Stimulated activated CD4-positive, alpha-beta T cell treated with anti-CD3 and anti-CD28 coated beads, Interleukin-2, amount 100 ng/mL, for 48 hours (primary cell): ENCODE data around the gene NFIX.
"Not testable (repeated sequence)": the region's sequence is repeated elsewhere in the genome, so short reads cannot be mapped to it uniquely, and the experiment has no call there.

Source experiments
- DNase-seq, 2 donors: peaks; one replicate each; pipeline ENCODE4 v3.0.0-alpha.2; 2020

The NFIX gene

DNA sequence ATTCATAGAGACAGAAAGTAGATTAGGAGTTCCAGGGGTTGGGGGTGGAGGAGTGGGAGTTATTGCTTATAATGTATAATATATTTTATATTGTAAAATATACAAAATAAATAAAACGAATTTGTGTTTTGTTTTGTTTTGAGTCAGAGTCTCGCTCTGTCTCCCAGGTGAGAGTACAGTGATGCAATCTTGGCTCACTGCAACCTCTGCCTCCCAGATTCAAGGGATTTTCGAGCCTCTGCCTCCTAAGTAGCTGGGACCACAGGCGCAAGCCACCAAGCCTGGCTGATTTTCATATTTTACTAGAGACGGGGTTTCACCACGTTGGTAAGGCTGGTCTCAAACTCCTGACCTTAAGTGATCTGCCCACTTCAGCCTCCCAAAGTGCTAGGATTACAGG, 35.8 kb upstream of the NFIX start:
- DNase-seq = no peak

DNA sequence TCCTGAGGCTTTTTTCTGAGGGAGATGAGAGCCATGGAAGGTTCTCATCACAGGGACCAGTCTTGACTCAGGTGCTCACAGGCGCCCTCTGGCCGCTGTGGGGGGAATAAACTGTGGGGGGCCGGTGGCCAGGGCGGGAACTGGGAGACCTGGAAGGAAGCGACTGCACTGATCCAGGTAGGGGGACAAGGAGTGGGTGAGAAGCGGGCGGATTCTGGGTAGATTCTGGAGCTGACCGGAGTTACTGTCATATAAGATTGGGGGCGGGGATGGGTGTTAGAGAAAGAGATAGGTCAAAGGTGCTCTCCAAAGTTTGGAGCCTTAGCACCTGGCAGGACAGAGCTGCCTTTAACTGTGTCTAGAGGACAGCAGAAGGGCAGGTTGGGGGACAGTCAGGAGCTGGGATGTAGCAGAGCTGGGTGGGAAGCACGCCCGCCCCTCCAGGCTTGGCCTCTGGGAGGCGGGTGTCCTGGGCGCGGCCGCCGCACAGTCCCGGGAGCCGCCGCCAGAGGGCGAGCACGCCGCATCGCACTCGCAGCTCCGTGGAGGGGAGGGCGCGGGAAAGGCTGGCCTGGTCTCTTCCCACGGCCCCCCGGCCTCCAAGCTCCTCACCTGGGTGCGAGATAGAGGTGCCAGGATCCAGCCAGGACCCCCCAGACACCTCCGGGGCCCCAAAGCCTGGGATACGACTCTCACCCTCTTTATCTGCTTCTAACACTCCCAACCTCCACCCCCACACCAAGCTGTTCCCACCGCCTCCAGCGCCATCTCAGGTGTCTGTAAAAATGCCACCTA, 30.1 kb upstream of the NFIX start:
- DNase-seq = peak; percentile 88 to 90

DNA sequence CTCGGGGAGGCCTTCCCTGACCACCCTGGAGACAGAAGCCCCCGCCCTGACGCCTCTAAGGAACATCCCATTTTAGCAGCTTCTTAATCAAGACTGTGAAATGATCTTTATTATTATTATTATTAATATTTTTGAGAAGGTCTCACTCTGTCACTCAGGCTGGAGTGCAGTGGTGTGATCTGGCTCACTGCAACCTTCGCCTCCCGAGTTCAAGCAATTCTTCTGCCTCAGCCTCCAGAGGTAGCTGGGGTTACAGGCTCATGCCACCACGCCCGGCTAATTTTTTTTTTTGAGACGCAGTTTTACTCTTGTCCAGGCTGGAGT, 29.5 kb upstream of the NFIX start:
- DNase-seq = no peak

DNA sequence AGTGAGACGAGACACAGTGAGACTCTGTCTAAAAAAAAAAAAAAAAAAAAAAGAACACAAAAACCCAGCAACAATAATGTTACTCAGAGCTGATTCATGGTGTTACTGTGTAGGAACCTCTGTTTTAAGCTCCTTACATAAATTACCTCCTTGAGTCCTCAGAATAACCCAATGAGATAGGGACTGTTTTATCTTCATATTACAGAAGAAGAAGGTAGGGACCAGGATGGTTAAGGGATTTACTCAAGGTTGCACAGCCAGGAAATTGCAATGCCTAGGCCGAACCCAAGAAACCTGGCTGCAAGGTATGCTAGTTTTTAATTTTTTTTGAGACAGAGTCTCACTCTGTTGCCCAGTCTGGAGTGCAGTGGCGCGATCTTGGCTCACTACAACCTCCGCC, 27.4 kb upstream of the NFIX start:
- no peak for DNase-seq

DNA sequence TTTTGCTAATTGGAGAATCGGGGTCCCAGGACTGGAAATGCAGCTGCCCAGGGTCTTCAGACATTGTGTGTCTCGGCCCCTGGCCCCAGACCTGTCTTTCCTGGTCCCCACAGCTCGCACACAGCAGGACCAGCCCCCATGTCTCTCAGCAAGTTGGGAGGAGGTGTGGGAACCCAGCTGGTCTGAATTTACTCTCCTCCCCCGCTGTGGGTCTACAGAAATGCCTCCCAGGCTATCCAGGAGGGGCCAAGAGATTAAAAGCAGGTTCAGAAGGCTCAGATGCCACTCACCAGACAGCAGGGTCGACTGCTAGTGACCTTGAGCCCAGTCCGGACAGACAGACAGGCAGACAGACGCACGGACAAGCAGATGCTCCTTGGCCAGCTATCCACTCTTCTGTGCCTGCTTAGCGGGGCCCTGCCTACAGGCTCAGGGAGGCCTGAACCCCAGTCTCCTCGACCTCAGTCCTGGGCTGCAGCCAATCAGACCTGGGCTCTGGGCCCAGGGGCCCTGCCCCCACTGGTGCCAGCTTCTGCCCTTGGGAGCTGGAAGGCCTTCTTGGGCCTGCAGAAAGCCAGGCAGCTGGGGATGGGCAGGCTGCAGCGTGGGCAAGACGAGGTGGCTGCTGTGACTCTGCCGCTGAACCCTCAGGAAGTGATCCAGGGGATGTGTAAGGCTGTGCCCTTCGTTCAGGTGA, 25.8 kb upstream of the NFIX start, which contains the start of gene DAND5:
TSS of gene DAND5 (plus strand) at position 285 of the 697 bp plus-strand sequence. CDS start at position 370, 85 bp downstream.
- no peak for DNase-seq

DNA sequence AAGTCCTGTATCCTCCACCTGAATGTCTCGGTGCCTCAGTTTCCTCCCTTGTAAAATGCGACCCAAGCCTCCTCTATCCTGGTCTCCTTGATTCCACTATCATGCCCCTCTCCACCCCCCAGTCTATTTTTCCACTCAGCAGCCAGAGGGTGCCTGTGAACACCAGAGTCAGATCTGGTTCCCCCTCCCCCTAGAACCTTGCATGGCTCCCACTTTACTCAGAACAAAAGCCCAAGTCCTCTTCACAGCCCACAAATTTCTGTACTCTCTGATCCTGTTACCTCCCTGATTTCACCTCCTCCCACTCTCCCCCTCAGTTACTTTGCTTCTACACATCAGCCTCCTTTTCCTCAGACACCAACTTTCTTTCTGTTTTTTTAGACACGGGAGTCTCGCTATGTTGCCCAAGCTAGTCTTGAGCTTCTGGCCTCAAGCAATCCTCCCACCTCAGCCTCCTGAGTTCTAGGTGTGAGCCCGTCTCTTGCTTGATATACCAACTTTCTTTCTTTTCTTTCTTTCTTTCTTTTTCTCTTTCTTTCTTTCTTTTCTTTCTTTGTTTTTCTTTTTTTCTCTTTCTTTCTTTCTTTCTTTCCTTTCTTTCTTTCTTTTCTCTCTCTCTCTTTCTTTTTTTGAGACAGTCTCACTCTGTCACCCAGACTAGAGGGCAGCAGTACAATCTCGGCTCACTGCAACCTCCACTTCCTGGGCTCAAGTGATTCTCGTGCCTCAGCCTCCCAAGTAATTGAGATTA, 25.0 kb upstream of the NFIX start:
- DNase-seq = no peak

DNA sequence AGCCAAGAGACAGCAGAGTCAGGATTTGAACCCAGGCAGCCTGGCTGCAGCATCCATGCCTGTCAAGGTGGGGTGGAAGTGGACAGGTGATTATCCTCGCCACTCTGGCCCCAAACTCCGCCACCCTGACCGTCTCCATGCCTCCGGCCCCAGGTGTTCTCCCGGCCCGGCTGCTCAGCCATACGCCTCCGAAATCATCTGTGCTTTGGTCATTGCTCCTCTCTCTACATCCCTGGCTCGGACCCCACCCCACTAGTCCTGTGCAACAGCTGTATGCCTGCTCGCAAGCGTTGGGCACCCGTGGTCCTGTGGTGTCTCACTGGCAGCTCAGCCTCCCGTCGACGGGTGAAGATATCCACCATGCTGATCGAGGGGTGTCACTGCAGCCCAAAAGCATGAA, 22.0 kb upstream of the NFIX start:
- no peak for DNase-seq

DNA sequence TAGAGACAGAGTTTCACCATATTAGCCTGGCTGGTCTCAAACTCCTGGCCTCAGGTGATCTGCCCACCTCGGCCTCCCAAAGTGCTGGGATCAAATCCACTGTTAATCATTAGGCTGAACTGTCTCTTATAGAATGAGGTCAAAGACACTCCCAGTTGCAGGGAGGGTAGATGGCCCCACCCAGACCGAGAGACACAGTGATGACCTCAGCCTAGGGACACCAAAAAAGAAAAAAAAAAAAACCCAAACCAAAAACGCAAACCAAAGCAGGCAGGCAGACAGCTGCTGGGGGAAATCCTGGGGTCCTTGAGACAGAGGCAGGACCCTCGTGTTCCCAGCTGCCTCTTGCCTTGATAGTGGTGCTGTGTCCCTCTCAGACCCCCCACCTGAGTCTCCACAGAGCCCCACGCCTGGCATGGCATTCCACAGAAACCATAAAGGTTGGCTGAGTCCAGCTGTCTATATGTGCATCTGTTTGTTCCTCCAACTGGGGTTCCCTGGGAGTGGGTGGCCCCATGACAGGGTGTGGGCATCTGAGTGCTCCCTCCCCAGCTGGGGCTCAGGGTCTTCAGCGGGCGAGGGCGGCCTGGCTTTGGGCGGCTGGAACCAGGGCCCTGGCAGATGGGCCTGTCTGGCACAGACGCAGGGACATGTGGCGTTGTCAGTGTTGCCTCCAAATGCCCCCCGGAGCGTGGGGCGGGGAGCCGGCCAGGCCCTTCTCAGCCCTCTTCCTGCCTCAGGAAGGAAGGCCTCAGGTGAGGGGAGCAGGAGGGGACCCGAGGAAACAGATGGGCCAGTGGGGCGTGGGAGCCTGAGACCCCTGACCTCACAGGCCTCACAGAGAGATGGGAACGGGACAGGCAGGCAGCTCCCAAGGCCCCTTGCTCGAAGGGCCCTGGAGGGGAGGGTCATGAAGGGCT, 20.7 kb upstream of the NFIX start:
- DNase-seq = no peak

DNA sequence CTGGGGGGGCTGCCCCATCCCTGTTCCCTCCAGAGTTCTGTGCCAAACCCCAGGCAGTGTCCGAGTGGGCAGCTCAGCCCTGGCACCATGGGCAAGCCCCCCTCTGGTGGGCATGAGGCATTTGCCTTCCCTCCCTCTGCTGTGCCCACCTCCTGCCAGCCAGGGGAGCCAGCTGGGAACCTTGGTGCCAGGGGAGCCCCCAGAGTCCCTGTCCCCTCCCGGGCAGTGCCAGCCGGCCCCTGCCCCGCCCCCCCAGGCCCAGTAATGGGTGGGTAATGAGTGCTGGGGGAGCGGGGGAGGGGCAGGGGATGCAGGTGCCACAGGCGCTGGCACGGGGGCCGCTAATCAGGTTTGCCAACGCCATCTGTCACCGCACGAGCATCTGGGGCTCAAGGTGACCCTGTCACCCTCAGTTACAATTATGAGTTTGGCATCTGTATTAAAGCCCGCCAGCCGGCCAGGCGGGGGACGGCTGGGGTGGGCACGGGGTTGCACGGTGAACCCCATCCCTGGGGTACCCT, 20.0 kb upstream of the NFIX start:
- DNase-seq = no peak

DNA sequence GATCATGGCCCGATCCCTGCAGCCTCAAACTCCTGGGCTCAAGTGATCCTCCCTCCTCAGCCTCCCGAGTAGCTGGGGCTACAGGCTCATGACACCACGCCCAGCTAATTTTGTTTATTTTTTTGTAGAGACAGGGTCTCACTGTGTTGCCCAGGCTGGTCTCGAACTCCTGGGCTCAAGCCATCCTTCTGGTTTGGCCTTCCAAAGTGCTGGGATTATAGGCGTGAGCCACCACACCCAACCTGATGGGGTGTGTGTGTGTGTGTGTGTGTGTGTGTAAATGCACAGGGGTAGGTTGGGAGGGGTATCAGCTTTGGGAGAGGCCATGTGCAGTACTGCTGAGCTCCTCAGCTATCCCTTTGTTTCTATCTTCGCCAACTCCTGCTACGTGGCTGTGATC, 19.2 kb upstream of the NFIX start:
- not testable (repeated sequence) for DNase-seq

DNA sequence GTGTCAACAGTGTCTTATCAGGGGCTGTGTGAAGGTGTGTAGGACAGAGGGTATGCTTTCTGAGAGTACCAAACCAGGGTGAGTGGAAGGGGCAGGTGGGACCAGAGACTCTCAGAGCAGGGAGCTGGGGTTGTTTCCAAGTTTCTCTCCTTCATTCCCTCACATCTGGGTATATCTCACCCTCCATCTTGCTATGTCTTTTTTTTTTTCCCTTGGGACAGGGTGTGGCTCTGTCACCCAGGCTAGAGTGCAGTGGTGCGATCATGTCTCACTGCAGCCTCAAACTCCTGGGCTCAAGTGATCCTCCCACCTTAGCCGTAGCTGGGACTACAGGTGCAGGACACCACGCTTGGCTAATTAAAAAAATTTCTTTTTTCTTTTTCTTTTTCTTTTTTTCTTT, 15.3 kb upstream of the NFIX start:
- no peak for DNase-seq

DNA sequence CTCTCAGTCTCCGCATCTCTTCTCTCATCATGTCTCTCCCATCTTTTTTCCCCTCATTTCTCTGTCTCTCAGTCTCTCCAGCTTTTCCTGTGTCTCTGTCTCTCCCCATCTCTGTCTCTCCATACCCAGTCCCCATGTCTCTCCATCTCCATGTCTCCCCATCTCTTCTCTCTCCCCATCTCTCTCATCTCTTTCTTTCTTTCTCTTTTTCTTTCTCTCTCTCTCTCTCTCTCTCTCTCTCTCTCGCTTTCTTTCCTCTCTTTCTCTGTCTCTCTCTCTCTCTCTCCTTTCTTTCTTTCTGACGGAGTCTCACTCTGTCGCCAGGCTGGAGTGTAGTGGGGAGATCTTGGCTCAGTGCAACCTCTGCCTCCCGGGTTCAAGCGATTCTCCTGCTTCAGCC, 12.6 kb upstream of the NFIX start:
- DNase-seq = no peak

DNA sequence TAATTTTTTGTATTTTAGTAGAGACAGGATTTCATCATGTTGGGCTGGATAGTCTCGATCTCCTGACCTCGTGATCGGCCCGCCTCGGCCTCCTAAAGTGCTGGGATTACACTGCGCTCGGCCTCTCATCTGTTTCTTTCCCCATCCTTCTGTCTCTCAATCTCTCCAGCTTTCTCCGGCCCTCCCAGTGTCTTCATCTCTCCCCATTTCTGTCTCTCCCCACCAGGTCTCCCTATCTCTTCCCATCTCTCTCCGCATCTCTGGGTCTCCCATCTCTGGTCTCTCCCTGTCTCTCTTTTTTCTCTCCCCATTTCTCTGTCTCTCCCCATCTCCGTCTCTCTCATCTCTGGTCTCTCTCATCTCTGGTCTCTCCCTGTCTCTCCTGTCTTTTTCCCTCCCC, 12.2 kb upstream of the NFIX start:
- DNase-seq = no peak

DNA sequence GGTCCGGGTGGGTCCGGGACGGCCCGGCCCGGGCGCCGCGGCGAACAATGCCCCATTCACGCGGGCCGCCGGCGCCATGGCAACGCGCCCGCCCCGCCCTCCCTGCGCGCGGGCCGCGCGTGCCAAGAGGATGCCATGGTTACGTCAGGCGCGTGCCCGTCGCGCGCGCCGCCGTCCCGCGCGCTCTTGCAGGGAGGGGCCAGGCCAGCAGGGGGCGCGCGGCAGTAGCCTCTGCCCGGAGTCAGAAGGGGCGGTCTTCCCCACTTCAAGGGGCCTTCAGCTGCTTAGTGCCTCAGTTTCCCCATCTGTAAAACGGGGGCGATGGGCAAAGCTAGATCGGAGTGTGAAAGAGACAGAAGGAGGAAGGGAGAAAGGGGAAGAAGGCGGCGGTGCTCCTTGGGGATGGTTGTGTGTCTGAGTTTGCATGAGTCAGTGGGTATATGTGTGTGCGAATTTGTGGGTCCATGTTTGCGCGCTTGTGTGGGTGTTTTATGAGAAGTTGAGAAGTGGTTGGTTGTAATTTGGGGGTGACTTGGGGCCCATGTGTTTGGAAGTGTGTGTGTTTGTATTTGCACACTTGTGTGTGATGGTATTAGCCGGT, 11.6 kb upstream of the NFIX start:
- peak; percentile 86 to 88 for DNase-seq

DNA sequence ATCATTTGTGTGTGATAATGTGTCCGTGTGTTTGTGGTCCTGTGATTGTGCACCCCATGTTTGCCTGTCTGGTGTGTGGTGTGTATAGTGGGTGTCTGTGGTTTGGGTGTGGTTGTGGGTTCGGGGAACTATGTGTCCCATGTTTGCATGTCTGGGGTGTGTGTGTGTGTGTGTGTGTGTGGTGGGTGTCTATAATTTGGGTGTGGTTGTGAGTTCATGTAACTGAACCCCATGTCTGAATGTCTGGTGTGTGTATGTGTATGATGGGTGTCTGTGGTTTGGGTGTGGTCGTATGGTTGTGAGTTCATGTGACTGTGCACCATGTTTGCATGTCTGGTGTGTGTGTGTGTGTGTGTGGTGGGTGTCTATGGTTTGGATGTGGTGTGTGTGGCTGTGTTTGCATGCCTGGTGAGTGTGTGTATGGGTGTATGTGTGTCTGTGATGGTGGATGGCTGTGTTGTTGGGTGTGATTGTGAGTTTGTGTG, 11.1 kb upstream of the NFIX start:
- no peak for DNase-seq

DNA sequence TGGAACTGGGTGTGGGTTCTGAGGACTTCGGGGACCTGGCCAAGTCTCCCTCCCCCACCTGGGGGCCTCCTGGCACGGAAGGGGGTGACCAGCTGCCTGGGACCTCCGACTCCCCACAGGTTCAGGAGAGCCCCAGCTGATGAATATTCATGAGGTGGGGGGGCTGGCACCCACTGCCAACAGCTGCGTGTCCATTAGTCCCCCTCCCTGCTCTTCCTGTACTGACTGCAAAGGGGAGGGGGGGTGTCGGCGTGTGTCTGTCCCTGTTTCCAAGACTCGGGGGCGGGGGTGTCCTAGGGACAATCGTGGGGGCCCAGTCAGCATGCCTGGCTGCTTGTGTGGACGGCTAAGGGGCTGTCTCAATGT, 10.6 kb upstream of the NFIX start:
- DNase-seq = no peak

DNA sequence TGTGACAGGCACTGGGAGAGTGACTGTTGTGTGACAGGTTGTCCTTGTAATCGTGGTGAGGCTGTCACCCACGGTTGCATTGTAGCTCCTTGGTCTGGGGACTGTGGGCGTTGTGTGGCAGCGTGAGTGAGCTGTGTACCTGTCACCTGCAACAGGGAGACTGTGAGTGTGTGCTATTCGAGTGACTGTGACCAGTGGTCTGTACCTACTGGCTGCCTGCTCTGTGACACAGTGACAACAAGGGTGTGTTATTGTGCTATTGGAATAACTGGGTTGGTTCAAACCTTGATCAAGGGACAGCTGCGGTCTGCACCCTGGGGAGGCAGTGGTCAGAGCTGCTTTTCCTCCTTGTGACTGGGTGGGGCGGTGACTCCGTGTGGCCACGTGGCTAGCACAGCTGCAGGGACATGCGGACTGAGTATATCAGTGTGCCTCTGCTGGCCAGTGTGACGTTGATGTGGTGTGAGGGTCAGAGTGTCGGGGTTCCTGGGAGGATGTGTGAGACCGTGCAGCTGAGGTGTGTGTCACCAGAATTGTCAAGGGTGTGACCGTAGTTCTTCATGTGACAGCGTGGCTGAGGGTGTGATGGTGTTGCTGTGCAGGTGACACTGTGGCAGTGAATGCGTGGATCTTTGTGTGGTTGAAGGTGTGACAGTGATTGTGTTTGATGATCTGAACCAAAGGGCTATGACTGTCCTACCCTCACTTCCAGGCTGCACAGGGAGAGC, 10.1 kb upstream of the NFIX start:
- no peak for DNase-seq

DNA sequence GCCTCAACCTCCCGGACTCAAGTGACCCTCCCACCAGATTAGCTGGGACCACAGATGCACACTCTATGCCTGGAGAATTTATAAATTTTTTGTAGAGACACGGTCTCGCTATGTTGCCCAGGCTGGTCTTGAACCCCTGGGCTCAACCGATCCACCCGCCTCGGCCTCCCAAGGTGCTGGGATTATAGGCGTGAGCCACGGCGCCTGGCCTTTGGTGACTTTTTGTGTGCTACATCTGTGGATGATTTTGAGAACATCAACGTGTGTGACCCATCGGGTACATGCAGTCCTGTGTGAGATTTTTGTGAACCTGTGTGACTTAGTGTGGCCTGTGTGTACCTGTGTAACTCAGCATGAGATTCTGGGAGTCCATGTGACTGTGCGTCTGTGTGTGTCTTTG, 8.5 kb upstream of the NFIX start:
- no peak for DNase-seq

DNA sequence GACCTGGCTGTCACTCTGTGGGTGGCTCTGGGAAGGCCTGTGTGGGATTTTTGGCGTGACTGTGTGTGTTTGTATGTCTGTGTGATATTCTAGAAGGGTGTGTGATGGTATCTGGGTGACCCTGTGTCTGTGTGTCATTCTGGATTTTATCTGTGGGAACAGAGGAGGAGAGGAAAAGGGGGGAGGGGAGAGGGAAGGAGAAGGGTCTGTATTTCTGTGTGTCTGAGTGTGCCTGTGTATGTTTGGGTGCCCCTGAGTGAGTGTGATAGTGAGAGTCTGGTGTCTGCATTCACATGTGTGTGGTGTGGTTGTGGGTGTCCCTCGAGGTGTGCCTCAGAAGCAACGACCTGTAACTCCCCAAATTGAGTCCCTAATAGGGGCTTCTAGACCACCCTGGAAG, 8.1 kb upstream of the NFIX start:
- no peak for DNase-seq

DNA sequence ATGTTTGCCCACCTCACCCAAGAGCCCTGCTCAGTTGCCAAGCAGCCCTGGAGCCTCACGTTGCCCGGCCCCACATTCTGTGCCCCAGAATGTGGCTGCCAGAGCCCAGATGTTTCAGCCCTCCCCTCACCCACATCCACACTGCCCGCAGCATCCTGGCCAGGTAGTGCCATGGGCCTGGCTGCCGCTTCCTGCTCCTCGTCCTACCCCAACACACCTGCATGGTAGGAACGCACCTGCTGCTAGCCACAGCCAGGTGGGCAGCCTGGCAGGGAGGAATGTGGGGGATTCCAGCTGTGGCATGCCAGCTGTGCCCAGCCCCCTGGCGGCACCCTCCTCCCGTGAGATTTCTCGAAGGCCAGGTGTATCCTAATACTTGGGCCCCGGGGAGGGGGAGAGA, 7.5 kb upstream of the NFIX start:
- no peak for DNase-seq

DNA sequence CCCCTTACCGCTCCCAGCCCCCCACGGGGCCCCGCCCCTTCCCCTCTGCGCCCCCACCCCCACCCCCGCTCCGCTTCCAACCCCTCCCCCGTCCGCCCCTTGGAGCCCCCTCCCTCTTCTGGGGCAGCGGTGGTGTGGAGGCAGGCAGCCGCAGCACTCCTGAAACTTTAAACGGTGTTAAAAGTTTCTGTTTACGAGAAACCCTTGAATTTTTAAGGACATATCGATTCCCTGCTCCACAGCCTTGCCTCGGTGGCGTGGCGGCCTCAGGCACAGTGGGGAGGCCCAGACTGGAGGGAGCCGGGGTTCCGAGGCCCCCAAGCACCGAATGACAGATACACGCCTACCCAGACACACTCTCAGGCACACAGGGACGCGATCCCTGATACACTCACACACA, 4.8 kb upstream of the NFIX start:
- no peak for DNase-seq
